ENCODE results near the gene PSEN2. TPM values are rescaled to one million over a fixed set of nuclear protein-coding genes. Genes with fewer than 3 reads are reported as not detected.

Gene PSEN2
- total and polyA plus RNA-seq, 2 of the 8 experiments (the other 6 are each of a cell fraction or from before 2014, with no cell fraction given) = 22.9 to 29.0 TPM

GRCh38 chr1:226942392-226942791, 72.0 kb downstream of the PSEN2 start (continued):
- TF ChIP-seq CHD7 (IDR thresholded peaks at IDR 0.05; ENCODE audit: insufficient replicate concordance, low read length) (no peak), CBX5 (IDR thresholded peaks at IDR 0.05; ENCODE audit: low read depth, low read length) (no peak), MAFK (IDR thresholded peaks at IDR 0.05; ENCODE audit: low read depth, low read length) (no peak), RBBP5 (IDR thresholded peaks at IDR 0.05; ENCODE audit: borderline replicate concordance, low read depth, low read length) (no peak), BCL11A (IDR thresholded peaks at IDR 0.05; ENCODE audit: low read depth in 2 of 2, low read length in 2 of 2) (no peak), POU5F1 (IDR thresholded peaks at IDR 0.05; ENCODE audit: low read depth, low read length) (no peak), ZNF274 (IDR thresholded peaks at IDR 0.05; ENCODE audit: borderline replicate concordance, extremely low read depth, low read length) (no peak), SP1 (IDR thresholded peaks at IDR 0.05; ENCODE audit: low read depth, low read length) (no peak), USF2 (IDR thresholded peaks at IDR 0.05; ENCODE audit: low read length) (no peak), CHD2 (IDR thresholded peaks at IDR 0.05; ENCODE audit: low read length) (no peak), JUN (IDR thresholded peaks at IDR 0.05; ENCODE audit: low read depth, low read length) (no peak), EGR1 (IDR thresholded peaks at IDR 0.05; ENCODE audit: borderline replicate concordance, low read depth, low read length) (no peak)
